Measurements from ENCODE around the gene LAP3.

The LAP3 gene

GRCh38 chr4:17636341-17636695, 59.3 kb downstream of the LAP3 start:
- H3K9me3 ChIP-seq (ENCODE audit: insufficient read depth, low read length), result no peaks in the 10 kb centered on the region
- no peaks in the 10 kb centered on the region for H4K20me1 ChIP-seq (ENCODE audit: low read depth, low read length)
- H3K4me3 ChIP-seq (ENCODE audit: insufficient read depth, low read length, poor library complexity, severe bottlenecking), result no peak overlapping the region
- no peak overlapping the region for H2AFZ ChIP-seq (ENCODE audit: low read depth, low read length, severe bottlenecking)
- no peak overlapping the region for H3K9ac ChIP-seq (ENCODE audit: low read length)
- H3K9me2 ChIP-seq (replicated peaks; ENCODE audit: insufficient read depth, low read length), result no peaks in the 10 kb centered on the region
- TF ChIP-seq CTCF (IDR thresholded peaks at IDR 0.05; ENCODE audit: insufficient read depth, low read length, poor library complexity, severe bottlenecking) (no peak), EZH2phosphoT487 (conservative IDR thresholded peaks at IDR 0.05; ENCODE audit: low read length) (no peak)
- H3K79me2 ChIP-seq (ENCODE audit: insufficient read depth, low read length), result no peaks in the 10 kb centered on the region
- peaks cover 7% of the 10 kb centered on the region; the same call in 1 of the 2 replicates for H3K36me3 ChIP-seq (ENCODE audit: low read length)
- no peak overlapping the region for H3K27ac ChIP-seq (ENCODE audit: low read depth, low read length)
- peaks cover 20% of the 10 kb centered on the region; the same call in 1 of the 2 replicates for H3F3A ChIP-seq (ENCODE audit: insufficient read depth)
- no peaks in the 10 kb centered on the region for H3K27me3 ChIP-seq (ENCODE audit: low read length)
- no peak overlapping the region for H3K4me2 ChIP-seq (ENCODE audit: low read depth, low read length, poor library complexity, severe bottlenecking)

DNA sequence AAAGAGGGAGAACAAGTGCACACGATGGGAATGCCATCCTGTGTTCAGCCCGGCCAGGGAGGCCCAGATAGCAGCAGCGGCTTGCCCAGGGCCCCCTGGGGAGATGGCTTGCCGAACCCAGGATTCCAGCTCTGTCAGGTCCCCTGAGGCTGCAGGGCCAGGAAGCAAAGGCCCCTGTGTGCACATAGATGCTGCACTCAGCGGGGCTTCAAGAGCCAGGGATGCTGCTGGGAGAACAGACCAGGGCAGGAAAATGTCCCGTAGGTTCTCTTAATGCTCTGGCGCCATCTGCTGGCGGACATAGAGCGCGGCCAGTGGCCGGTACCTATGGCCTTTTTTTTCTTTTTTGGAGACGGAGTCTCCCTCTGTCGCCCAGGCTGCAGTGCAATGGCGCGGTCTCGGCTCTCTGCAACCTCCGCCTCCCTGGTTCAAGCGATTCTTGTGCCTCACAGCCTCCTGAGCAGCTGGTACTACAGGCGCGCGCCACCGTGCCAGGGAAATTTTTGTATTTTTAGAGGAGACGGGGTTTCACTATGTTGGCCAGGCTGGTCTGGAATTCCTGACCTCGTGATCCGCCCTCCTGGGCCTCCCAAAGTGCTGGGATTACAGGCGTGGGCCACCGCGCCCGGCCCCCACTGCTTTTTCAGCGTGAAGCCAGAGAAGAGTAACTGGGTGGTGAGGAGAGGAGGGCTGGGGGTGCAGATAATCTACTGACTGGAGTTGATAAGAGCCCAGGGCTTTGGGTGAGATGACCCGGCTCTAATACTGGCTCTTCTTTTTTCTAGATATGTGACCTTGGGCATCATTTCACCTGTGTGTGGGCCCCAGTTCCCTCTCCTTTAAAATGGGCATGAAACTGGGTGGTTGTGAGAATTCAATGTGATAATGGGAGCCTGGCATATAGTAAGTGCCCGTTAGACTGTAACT, 60.0 kb downstream of the LAP3 start:
- no peaks in the 10 kb centered on the region for H3K9me3 ChIP-seq (ENCODE audit: insufficient read depth, low read length)
- H3K27ac ChIP-seq (ENCODE audit: low read depth, low read length), result no peak overlapping the region
- H2AFZ ChIP-seq (ENCODE audit: low read depth, low read length, severe bottlenecking), result no peak overlapping the region
- TF ChIP-seq CTCF (IDR thresholded peaks at IDR 0.05; ENCODE audit: insufficient read depth, low read length, poor library complexity, severe bottlenecking) (peak; percentile 77), EZH2phosphoT487 (conservative IDR thresholded peaks at IDR 0.05; ENCODE audit: low read length) (no peak)
- H3K36me3 ChIP-seq (ENCODE audit: low read length), result peaks cover 7% of the 10 kb centered on the region; the same call in 1 of the 2 replicates
- H3K9ac ChIP-seq (ENCODE audit: low read length), result no peak overlapping the region
- H3K79me2 ChIP-seq (ENCODE audit: insufficient read depth, low read length), result no peaks in the 10 kb centered on the region
- no peaks in the 10 kb centered on the region for H3K9me2 ChIP-seq (replicated peaks; ENCODE audit: insufficient read depth, low read length)
- no peaks in the 10 kb centered on the region for H4K20me1 ChIP-seq (ENCODE audit: low read depth, low read length)
- no peak overlapping the region for H3K4me3 ChIP-seq (ENCODE audit: insufficient read depth, low read length, poor library complexity, severe bottlenecking)
- no peak overlapping the region for H3K4me2 ChIP-seq (ENCODE audit: low read depth, low read length, poor library complexity, severe bottlenecking)
- H3K27me3 ChIP-seq (ENCODE audit: low read length), result no peaks in the 10 kb centered on the region
- peaks cover 20% of the 10 kb centered on the region; the same call in 1 of the 2 replicates for H3F3A ChIP-seq (ENCODE audit: insufficient read depth)

DNA sequence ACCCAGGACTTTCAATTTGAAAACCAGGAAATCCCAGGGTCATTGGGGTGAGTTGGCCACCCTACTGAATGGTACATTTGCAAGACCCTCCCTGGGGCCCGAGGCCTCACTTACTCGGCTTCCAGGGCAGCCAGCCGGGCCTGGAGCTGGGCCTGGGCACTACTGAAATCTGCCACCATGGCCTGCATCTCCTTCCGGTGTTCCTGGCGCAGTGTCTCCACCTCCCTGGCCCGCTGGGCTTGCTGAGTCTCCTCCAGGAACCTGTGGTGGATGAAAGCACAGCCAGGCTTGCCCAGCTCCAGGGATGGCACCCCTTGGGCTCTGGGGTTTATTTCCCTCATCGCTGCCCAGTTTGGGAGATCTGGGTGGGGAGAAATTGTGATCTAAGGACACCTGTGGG, 62.1 kb downstream of the LAP3 start:
- no peaks in the 10 kb centered on the region for H4K20me1 ChIP-seq (ENCODE audit: low read depth, low read length)
- no peak overlapping the region for H3K27ac ChIP-seq (ENCODE audit: low read depth, low read length)
- no peaks in the 10 kb centered on the region for H3K36me3 ChIP-seq (ENCODE audit: low read length)
- no peaks in the 10 kb centered on the region for H3K9me3 ChIP-seq (ENCODE audit: insufficient read depth, low read length)
- H3K4me3 ChIP-seq (ENCODE audit: insufficient read depth, low read length, poor library complexity, severe bottlenecking), result no peak overlapping the region
- TF ChIP-seq CTCF (IDR thresholded peaks at IDR 0.05; ENCODE audit: insufficient read depth, low read length, poor library complexity, severe bottlenecking) (no peak), EZH2phosphoT487 (conservative IDR thresholded peaks at IDR 0.05; ENCODE audit: low read length) (no peak)
- H3K9me2 ChIP-seq (replicated peaks; ENCODE audit: insufficient read depth, low read length), result no peaks in the 10 kb centered on the region
- H3K27me3 ChIP-seq (ENCODE audit: low read length), result no peaks in the 10 kb centered on the region
- H3K4me2 ChIP-seq (ENCODE audit: low read depth, low read length, poor library complexity, severe bottlenecking), result no peak overlapping the region
- H2AFZ ChIP-seq (ENCODE audit: low read depth, low read length, severe bottlenecking), result no peak overlapping the region
- H3K9ac ChIP-seq (ENCODE audit: low read length), result no peak overlapping the region
- H3F3A ChIP-seq (ENCODE audit: insufficient read depth), result peaks cover 12% of the 10 kb centered on the region; the same call in 1 of the 2 replicates
- H3K79me2 ChIP-seq (ENCODE audit: insufficient read depth, low read length), result no peaks in the 10 kb centered on the region
